Lower leg skin (tissue), 4 donors: Measurements from ENCODE around the gene ADGRF3. TPM values are rescaled to one million over a fixed set of nuclear protein-coding genes. Genes with fewer than 3 reads are reported as not detected.
"Not testable (repeated sequence)": the region's sequence is repeated elsewhere in the genome, so short reads cannot be mapped to it uniquely, and the experiment has no call there.

Source experiments
- DNase-seq, 2 donors: peaks; one replicate each; pipeline ENCODE4 v3.0.0-alpha.2; 2019; ENCODE audit warnings: low spot score in 2 of 2
- H3K4me3 ChIP-seq: fragments of 200-600 bp; sonication (generic); 2 replicates; pipeline ENCODE4 v1.5.1; 2017; ENCODE audit warnings: mild to moderate bottlenecking, low read depth; ENCODE audit not compliant: poor library complexity, severe bottlenecking
- POLR2A ChIP-seq, 2 donors: fragments of 450-650 bp; IDR thresholded peaks; one replicate each; pipeline ENCODE4 v1.6.1; 2016 to 2017; ENCODE audit warnings: antibody characterized with exemption in 2 of 2, mild to moderate bottlenecking in 1 of 2, moderate library complexity in 1 of 2
- WGBS, 2 donors: methylation state at CpG; one replicate each; pipeline ENCODE4 v1.1.5; 2018; 5-methylcytosine and 5-hydroxymethylcytosine counted together
- intact Hi-C: fragments of 100-400 bp; cut with DNase I; formaldehyde crosslinking; loops from one replicate; pipeline ENCODE4 v1.15.0; 2023; ENCODE audit warnings: low total_unique reads
- total RNA-seq, 4 donors: library from RNA; depleted of rRNA; stranded (reverse); fragments of >200 nt; gene quantifications; one replicate each; pipeline ENCODE4 v1.1.0, GENCODE V29; 2016
- TF ChIP-seq, protein P1 (sequence below), 3 donors: fragments of 450-650 bp; IDR thresholded peaks; one replicate each; pipeline ENCODE4 v1.5.1; 2016; ENCODE audit warnings: antibody characterized with exemption in 3 of 3, mild to moderate bottlenecking in 3 of 3, moderate library complexity in 2 of 3

Gene ADGRF3
- total RNA-seq, 4 donors from 2014 or later, result 0.05 to 0.25 (median 0.06) TPM; not detected in 1

DNA sequence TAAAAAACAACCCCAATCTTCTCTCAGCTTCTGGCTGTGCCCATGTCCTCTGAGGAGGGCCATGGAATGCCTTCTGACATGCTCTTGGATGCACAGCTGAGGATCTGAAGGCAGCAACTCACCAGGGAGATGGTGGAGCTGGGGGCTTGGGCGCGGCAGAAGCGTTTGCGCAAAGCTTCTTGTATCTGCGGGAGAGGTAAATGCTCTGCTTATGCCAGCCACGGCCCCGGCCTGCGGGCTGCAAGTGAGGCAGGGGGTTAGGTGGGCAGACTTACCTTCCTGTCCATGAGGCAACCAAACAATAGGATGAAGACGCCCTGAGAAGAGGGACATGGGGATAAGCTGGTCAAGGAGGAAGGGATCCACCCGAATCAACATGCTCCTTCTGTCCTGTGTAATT lies 36.7 kb downstream of the ADGRF3 start:
- WGBS, 2 donors, result 91% methylated on average over 10 of the region's 10 CpGs
- no peak for TF ChIP-seq POLR2A (IDR thresholded peaks at IDR 0.05)
- TF ChIP-seq, protein P1, sequence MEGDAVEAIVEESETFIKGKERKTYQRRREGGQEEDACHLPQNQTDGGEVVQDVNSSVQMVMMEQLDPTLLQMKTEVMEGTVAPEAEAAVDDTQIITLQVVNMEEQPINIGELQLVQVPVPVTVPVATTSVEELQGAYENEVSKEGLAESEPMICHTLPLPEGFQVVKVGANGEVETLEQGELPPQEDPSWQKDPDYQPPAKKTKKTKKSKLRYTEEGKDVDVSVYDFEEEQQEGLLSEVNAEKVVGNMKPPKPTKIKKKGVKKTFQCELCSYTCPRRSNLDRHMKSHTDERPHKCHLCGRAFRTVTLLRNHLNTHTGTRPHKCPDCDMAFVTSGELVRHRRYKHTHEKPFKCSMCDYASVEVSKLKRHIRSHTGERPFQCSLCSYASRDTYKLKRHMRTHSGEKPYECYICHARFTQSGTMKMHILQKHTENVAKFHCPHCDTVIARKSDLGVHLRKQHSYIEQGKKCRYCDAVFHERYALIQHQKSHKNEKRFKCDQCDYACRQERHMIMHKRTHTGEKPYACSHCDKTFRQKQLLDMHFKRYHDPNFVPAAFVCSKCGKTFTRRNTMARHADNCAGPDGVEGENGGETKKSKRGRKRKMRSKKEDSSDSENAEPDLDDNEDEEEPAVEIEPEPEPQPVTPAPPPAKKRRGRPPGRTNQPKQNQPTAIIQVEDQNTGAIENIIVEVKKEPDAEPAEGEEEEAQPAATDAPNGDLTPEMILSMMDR (IDR thresholded peaks at IDR 0.05), result no peak
- no peak overlapping the region for H3K4me3 ChIP-seq
- intact Hi-C loops, result no loop called here
- DNase-seq, result no peak

GRCh38 chr2:26305540-26305939 lies 41.0 kb downstream of the ADGRF3 start:
- 47 to 61% methylated on average over 6 of the region's 6 CpGs for WGBS, 2 donors
- no peak overlapping the region for H3K4me3 ChIP-seq
- no peak for DNase-seq
- no peak for TF ChIP-seq POLR2A (IDR thresholded peaks at IDR 0.05)
- TF ChIP-seq, protein P1 (IDR thresholded peaks at IDR 0.05), result no peak
- intact Hi-C loops, result no loop called here

DNA sequence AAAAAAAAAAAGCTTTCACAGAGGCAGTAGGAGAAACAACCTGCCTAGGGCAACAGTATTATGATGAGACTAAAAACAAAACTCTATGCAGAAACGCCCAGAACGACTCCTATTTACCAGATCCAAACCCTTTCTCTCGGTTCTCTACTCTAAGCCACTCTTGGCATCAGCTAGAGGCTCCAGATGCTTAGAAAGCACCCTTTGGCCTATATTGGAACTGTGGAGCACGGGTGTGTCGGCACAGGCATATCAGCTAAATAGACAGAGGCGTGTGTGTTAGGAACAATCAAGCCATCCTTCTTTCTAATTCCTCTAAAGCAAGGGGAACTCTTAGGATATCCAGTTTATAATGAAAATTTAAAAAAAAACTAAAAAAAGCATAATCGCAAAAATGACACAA lies 41.5 kb downstream of the ADGRF3 start:
- intact Hi-C loops, DNase-seq, H3K4me3 ChIP-seq: not testable (repeated sequence)
- 35 to 43% methylated on average over 7 of the region's 7 CpGs for WGBS, 2 donors

DNA sequence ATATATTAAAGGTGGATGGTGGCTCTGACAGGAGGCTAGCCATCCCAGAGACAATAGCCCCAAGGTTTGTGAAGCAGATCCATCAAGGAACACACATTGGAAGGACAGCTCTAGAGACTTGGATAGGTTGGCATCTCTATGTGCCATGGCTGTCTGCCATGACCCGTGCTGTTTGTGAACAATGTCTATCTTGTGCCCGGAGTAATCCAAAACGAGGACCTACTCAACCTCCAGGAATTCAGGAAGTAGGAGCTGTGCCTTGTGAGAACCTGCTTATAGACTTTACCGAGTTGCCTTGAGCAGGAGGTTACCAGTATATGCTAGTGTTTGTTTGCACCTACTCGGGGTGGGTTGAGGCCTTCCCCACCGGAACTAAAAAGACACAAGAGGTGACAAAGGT lies 43.7 kb downstream of the ADGRF3 start:
- 50% methylated on average over 6 of the region's 6 CpGs for WGBS, 2 donors
- DNase-seq, result peak in 1 of 2 donors; percentile 60
- TF ChIP-seq, protein P1 (IDR thresholded peaks at IDR 0.05), result no peak
- TF ChIP-seq POLR2A (IDR thresholded peaks at IDR 0.05), result no peak
- H3K4me3 ChIP-seq, result no peak overlapping the region
- intact Hi-C loops, result no loop called here

DNA sequence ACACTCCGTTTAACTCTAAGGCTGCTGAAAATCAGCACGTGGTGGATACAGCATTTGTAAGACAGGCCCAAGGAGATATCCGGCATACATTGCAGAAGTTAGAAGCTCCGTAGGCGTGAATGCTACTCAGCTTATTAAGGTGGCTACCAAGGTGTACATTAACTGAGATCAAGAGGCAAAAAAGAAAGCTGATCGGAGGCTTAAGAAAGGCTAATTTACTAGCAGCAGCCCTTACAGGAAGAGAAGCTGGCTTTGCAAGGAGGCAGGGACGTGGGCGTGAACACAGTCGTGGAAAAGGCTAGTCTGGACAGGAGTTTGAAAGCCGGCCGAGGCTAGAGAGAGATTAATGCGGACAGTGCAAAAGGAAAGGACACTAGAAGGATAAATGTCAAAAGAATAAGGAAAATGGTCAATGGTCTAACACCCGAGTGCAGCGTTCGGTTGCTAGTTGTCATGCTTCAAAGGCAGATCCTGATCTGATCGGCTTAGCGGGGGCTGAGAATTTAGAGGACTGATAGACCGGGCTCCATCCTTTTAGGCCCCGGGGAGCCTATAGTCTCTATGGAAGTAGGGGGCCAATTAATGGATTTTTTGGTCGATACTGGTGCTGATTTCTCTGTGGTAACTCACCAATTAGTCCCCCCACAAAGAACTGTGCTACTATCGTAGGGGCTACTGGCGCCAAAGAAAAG lies 46.2 kb downstream of the ADGRF3 start:
- DNase-seq, result no peak
- intact Hi-C loops, result no loop called here
- H3K4me3 ChIP-seq, result no peak overlapping the region
- TF ChIP-seq, protein P1 (IDR thresholded peaks at IDR 0.05), result no peak
- 24 to 29% methylated on average over 22 of the region's 22 CpGs for WGBS, 2 donors

DNA sequence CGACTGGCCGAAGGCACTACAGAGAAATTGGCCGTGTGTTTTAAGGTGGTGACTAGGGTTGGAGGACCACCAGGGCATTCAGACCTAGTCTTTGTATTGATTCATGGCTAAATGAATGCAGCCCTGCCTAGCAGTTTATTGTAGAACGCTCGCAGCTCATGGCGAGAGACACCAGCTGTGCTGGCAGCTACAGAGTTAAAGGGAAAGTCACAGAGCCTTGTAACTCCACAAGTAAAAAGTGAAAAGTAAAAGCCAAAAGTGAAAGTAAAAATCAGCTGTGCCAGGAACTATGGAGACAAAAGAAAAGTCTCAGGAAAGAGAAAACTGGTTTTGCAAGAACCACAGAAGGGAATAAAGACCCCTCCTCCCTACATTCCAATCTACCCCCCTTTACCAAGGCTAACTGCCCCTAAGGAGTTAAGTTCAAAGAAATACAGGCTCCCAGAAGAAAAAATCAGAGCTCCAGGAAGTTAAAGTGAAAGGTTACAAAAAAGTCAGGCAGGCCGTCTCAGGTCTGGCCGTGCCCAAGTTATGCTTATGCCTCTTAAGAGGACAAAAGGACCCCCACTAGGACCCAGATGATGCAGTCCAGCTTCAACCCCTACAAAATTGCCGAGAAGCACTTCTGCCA lies 47.0 kb downstream of the ADGRF3 start:
- peak overlapping the region; percentile 16 for H3K4me3 ChIP-seq
- TF ChIP-seq, protein P1 (IDR thresholded peaks at IDR 0.05), result no peak
- no peak for TF ChIP-seq POLR2A (IDR thresholded peaks at IDR 0.05)
- DNase-seq, result no peak
- WGBS, 2 donors, result 1% methylated on average over 9 of the region's 9 CpGs
- intact Hi-C loops, result no loop called here
